Natural killer cell (primary cell): ENCODE measurements around the gene OSGIN1. TPM values are rescaled to one million over a fixed set of nuclear protein-coding genes. Genes with fewer than 3 reads are reported as not detected.

ENCODE experiments used
- ATAC-seq, 3 donors: fragments of 150-1000 bp in 2 of 3; fragments of 200-7000 bp in 1 of 3; cut with Tn5 transposase; 1 replicate in 1 of 3; 2 replicates in 2 of 3; pipeline ENCODE4 v1.10.0; 2021; ENCODE audit warnings: mild to moderate bottlenecking in 2 of 3, moderate library complexity in 2 of 3
- DNase-seq, 2 donors: peaks; one replicate each; pipeline versions ENCODE4 v3.0.0 to v3.0.0-alpha.2; 2013 to 2021; ENCODE audit warnings: mixed read lengths in 1 of 2
- H3K27ac ChIP-seq: one replicate; pipeline ENCODE4 v1.5.1; 2013; ENCODE audit warnings: mild to moderate bottlenecking, low read length
- H3K27me3 ChIP-seq: one replicate; pipeline ENCODE4 v1.6.1; 2013; ENCODE audit warnings: low read length; ENCODE audit not compliant: control insufficient read depth, insufficient read depth
- H3K36me3 ChIP-seq: one replicate; pipeline ENCODE4 v1.6.1; 2013; ENCODE audit warnings: low read length; ENCODE audit not compliant: control insufficient read depth, insufficient read depth
- H3K4me1 ChIP-seq: one replicate; pipeline ENCODE4 v1.6.1; 2013; ENCODE audit warnings: low read length; ENCODE audit not compliant: control insufficient read depth, insufficient read depth
- H3K4me3 ChIP-seq: one replicate; pipeline ENCODE4 v1.5.1; 2013; ENCODE audit warnings: low read length
- H3K9me3 ChIP-seq: one replicate; pipeline ENCODE4 v1.6.1; 2013; ENCODE audit warnings: low read length; ENCODE audit not compliant: control insufficient read depth, insufficient read depth
- H3K27ac Mint-ChIP-seq, 2 donors: one replicate each; pipeline ENCODE4 v1.8.0; 2022; ENCODE audit warnings: mild to moderate bottlenecking in 2 of 2, mixed read lengths in 2 of 2, moderate library complexity in 1 of 2
- H3K27me3 Mint-ChIP-seq, 2 donors: one replicate each; pipeline ENCODE4 v1.8.0; 2022; ENCODE audit warnings: low read depth in 2 of 2, mixed read lengths in 2 of 2
- H3K36me3 Mint-ChIP-seq: one replicate; pipeline ENCODE4 v1.8.0; 2022; ENCODE audit warnings: mixed read lengths
- H3K4me1 Mint-ChIP-seq, 2 donors: one replicate each; pipeline ENCODE4 v1.8.0; 2022; ENCODE audit warnings: mixed read lengths in 2 of 2
- H3K4me3 Mint-ChIP-seq: one replicate; pipeline ENCODE4 v1.8.0; 2022; ENCODE audit warnings: mild to moderate bottlenecking, moderate library complexity, mixed read lengths
- H3K9me3 Mint-ChIP-seq, 2 donors: one replicate each; pipeline ENCODE4 v1.8.0; 2022; ENCODE audit warnings: mixed read lengths in 2 of 2
- CTCF ChIP-seq: fragments of 200-600 bp; IDR thresholded peaks from one replicate; pipeline ENCODE4 v1.8.0; 2022; ENCODE audit warnings: antibody characterized with exemption
- WGBS: methylation state at CpG from one replicate; pipeline ENCODE4 v1.1.7; 2013; ENCODE audit warnings: missing lambda C conversion rate; ENCODE audit not compliant: insufficient coverage; 5-methylcytosine and 5-hydroxymethylcytosine counted together
- intact Hi-C: fragments of 100-400 bp; cut with micrococcal nuclease; formaldehyde crosslinking; loops from one replicate; pipeline ENCODE4 v1.14.2; 2022
- total RNA-seq, 4 donors: library from RNA; stranded (reverse); fragments of 120-200 nt in 1 of 4; gene quantifications; one replicate each; pipeline versions ENCODE4 v1.2.3 to v1.2.4, GENCODE V29; 2013 to 2022

Gene OSGIN1
- total RNA-seq, 3 donors from 2014 or later (not counting 1 experiment from before 2014, with no cell fraction given), result 3.9 to 4.1 (median 4.0) TPM

GRCh38 chr16:83943516-83944050 lies 9.5 kb upstream of the OSGIN1 start:
- Mint-ChIP-seq H3K9me3 (no peaks in the 10 kb centered on the region), H3K27ac (no peak overlapping the region), H3K4me1 (peaks cover 0 to 6% of the 10 kb centered on the region in 2 donors), H3K36me3 (no peaks in the 10 kb centered on the region), H3K4me3 (no peak overlapping the region), H3K27me3 (no peaks in the 10 kb centered on the region)
- H3K36me3 ChIP-seq, result no peaks in the 10 kb centered on the region
- 91% methylated on average over 10 of the region's 10 CpGs for WGBS
- H3K9me3 ChIP-seq, result no peaks in the 10 kb centered on the region
- no peak for DNase-seq
- ATAC-seq, result no peak
- H3K4me1 ChIP-seq, result peaks cover 3% of the 10 kb centered on the region
- no peak for TF ChIP-seq CTCF
- intact Hi-C loops, result no loop called here
- H3K27me3 ChIP-seq, result no peaks in the 10 kb centered on the region
- no peak overlapping the region for H3K27ac ChIP-seq
- no peak overlapping the region for H3K4me3 ChIP-seq

GRCh38 chr16:83945587-83945986 lies 7.5 kb upstream of the OSGIN1 start:
- H3K4me1 Mint-ChIP-seq, result no peaks in the 10 kb centered on the region
- DNase-seq (no peak), ATAC-seq (no peak)
- H3K4me3 ChIP-seq, result no peak overlapping the region
- H3K4me3 Mint-ChIP-seq, result no peak overlapping the region
- H3K36me3 ChIP-seq, result no peaks in the 10 kb centered on the region
- no peaks in the 10 kb centered on the region for H3K9me3 ChIP-seq
- H3K4me1 ChIP-seq, result no peaks in the 10 kb centered on the region
- H3K27me3 Mint-ChIP-seq, result no peaks in the 10 kb centered on the region
- no peak overlapping the region for H3K27ac ChIP-seq
- no peaks in the 10 kb centered on the region for H3K9me3 Mint-ChIP-seq
- WGBS, result 87% methylated on average over 10 of the region's 10 CpGs
- no peaks in the 10 kb centered on the region for H3K36me3 Mint-ChIP-seq
- no peak for TF ChIP-seq CTCF
- H3K27me3 ChIP-seq, result no peaks in the 10 kb centered on the region
- H3K27ac Mint-ChIP-seq, result no peak overlapping the region
- intact Hi-C loops, result no loop called here

GRCh38 chr16:83946154-83946780 lies 6.8 kb upstream of the OSGIN1 start:
- intact Hi-C loops, result no loop called here
- TF ChIP-seq CTCF, result no peak
- H3K4me1 ChIP-seq, result no peaks in the 10 kb centered on the region
- DNase-seq (no peak), ATAC-seq (no peak)
- H3K27me3 ChIP-seq, result no peaks in the 10 kb centered on the region
- Mint-ChIP-seq H3K36me3 (no peaks in the 10 kb centered on the region), H3K27me3 (no peaks in the 10 kb centered on the region), H3K9me3 (no peaks in the 10 kb centered on the region), H3K4me1 (no peaks in the 10 kb centered on the region), H3K4me3 (no peak overlapping the region), H3K27ac (no peak overlapping the region)
- H3K36me3 ChIP-seq, result no peaks in the 10 kb centered on the region
- no peak overlapping the region for H3K27ac ChIP-seq
- no peak overlapping the region for H3K4me3 ChIP-seq
- WGBS, result 92% methylated on average over 24 of the region's 24 CpGs
- no peaks in the 10 kb centered on the region for H3K9me3 ChIP-seq
